Measurements from ENCODE around the gene DOK7. TPM values are rescaled to one million over a fixed set of nuclear protein-coding genes. Genes with fewer than 3 reads are reported as not detected.

Gene DOK7
- total and polyA plus RNA-seq, 2 of the 4 experiments (the other 2 are of a cell fraction), result not detected

- TF ChIP-seq POLR2A (IDR thresholded peaks at IDR 0.05; ENCODE audit: low read depth, low read length) (no peak), RCOR1 (IDR thresholded peaks at IDR 0.05; ENCODE audit: insufficient replicate concordance, low read length) (no peak), MAZ (IDR thresholded peaks at IDR 0.05; ENCODE audit: borderline replicate concordance, low read depth, low read length) (no peak), SMC3 (IDR thresholded peaks at IDR 0.05; ENCODE audit: low read depth, low read length) (no peak), NFE2L2 (IDR thresholded peaks at IDR 0.05; ENCODE audit: low read depth, low read length) (no peak), CTCF (conservative IDR thresholded peaks at IDR 0.05; ENCODE audit: low read depth, low read length) (no peak), CEBPB (IDR thresholded peaks at IDR 0.05; ENCODE audit: low read depth, low read length) (no peak), RAD21 (IDR thresholded peaks at IDR 0.05; ENCODE audit: low read length) (no peak), CHD1 (IDR thresholded peaks at IDR 0.05; ENCODE audit: low read depth, low read length) (no peak), USF2 (IDR thresholded peaks at IDR 0.05; ENCODE audit: low read depth, low read length) (no peak), BHLHE40 (IDR thresholded peaks at IDR 0.05; ENCODE audit: low read depth, low read length) (no peak), RFX5 (IDR thresholded peaks at IDR 0.05; ENCODE audit: low read depth, low read length) (no peak), FOS (IDR thresholded peaks at IDR 0.05; ENCODE audit: low read depth, low read length) (no peak), MXI1 (IDR thresholded peaks at IDR 0.05; ENCODE audit: borderline replicate concordance, low read depth, low read length) (no peak)
- TF ChIP-seq, protein P1, sequence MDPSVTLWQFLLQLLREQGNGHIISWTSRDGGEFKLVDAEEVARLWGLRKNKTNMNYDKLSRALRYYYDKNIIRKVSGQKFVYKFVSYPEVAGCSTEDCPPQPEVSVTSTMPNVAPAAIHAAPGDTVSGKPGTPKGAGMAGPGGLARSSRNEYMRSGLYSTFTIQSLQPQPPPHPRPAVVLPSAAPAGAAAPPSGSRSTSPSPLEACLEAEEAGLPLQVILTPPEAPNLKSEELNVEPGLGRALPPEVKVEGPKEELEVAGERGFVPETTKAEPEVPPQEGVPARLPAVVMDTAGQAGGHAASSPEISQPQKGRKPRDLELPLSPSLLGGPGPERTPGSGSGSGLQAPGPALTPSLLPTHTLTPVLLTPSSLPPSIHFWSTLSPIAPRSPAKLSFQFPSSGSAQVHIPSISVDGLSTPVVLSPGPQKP (IDR thresholded peaks at IDR 0.05; ENCODE audit: borderline replicate concordance, low read depth, low read length), result no peak
- H3K9me3 ChIP-seq (ENCODE audit: control insufficient read depth, insufficient read depth, low read length), result no peaks in the 10 kb centered on the region
- H4K20me1 ChIP-seq (ENCODE audit: insufficient read depth, low read length), result peaks cover 8% of the 10 kb centered on the region; the same call in 1 of the 2 replicates
- H3K79me1 ChIP-seq (ENCODE audit: low read depth in 1 of 2, low read length in 2 of 2), result no peaks in the 10 kb centered on the region
- no peak overlapping the region for H3K4me2 ChIP-seq (ENCODE audit: low read depth, low read length)
- no peak overlapping the region for H3K56ac ChIP-seq (ENCODE audit: extremely low read depth, insufficient read depth, low read length)
- no peak overlapping the region for H2BK120ac ChIP-seq (ENCODE audit: low read depth, low read length)
- H2AK5ac ChIP-seq (ENCODE audit: low read depth, low read length), result no peak overlapping the region
- no peak overlapping the region for H3K23ac ChIP-seq (ENCODE audit: low read depth, low read length)
- no peak overlapping the region for H4K91ac ChIP-seq (ENCODE audit: insufficient read depth, low read depth, low read length)
- no peak overlapping the region for H2AK9ac ChIP-seq (replicated peaks; ENCODE audit: low read depth, low read length, poor library complexity)
- dilution Hi-C loops (cut with HindIII; ENCODE audit: low sequenced_read_pairs, unreplicated experiment) (no loop called here), intact Hi-C loops (cut with micrococcal nuclease) (no loop called here), in situ Hi-C loops (cut with MboI; ENCODE audit: low sequenced_read_pairs) (no loop called here)
- no peak overlapping the region for H3K4ac ChIP-seq (ENCODE audit: low read depth, low read length)
- H4K8ac ChIP-seq (ENCODE audit: low read depth in 2 of 2, low read length in 2 of 2), result no peak overlapping the region
- no peak overlapping the region for H3K14ac ChIP-seq (replicated peaks; ENCODE audit: low read depth, low read length)
- no TSS peak for BruUV-seq (replicated peaks)
- no peak for DNase-seq
- H3K4me3 ChIP-seq (ENCODE audit: insufficient read depth, low read depth, low read length), result no peak overlapping the region
- 59% methylated on average over 6 of the region's 11 CpGs; no CpG with 5 or more reads in 1 of the 2 experiments for WGBS, 2 experiments (ENCODE audit: extremely low coverage in 2 of 2, insufficient read length in 1 of 2)
- no peak for ATAC-seq (ENCODE audit: low read depth)
- H3K36me3 ChIP-seq (ENCODE audit: control insufficient read depth, insufficient read depth, low read length), result no peaks in the 10 kb centered on the region
- H3K9me1 ChIP-seq (ENCODE audit: insufficient read depth, low read length), result no peaks in the 10 kb centered on the region
- ChIA-PET CTCF (no interaction called here), POLR2A (ENCODE audit: unreplicated experiment) (no interaction called here)
- no peaks in the 10 kb centered on the region for H3K4me1 ChIP-seq (ENCODE audit: control insufficient read depth, insufficient read depth, low read length)
- no peak overlapping the region for H4K5ac ChIP-seq (ENCODE audit: low read depth, low read length)
- H3K18ac ChIP-seq (ENCODE audit: low read depth, low read length), result no peak overlapping the region
- peaks cover 44% of the 10 kb centered on the region for H3K27me3 ChIP-seq (ENCODE audit: control insufficient read depth, insufficient read depth, low read length)
- no peak overlapping the region for H3K9ac ChIP-seq (ENCODE audit: low read depth, low read length)
- H2AFZ ChIP-seq (replicated peaks; ENCODE audit: low read length, poor library complexity), result no peak overlapping the region
- no peak overlapping the region for H3K27ac ChIP-seq (ENCODE audit: insufficient read depth, low read length)
- no peak overlapping the region for H2BK5ac ChIP-seq (ENCODE audit: low read depth, low read length, poor library complexity, severe bottlenecking)
- H2BK15ac ChIP-seq (ENCODE audit: low read depth, low read length), result no peak overlapping the region
- no peak overlapping the region for H2BK20ac ChIP-seq (ENCODE audit: low read depth, low read length)
Observed at GRCh38 chr4:3488820-3489219, 25.7 kb downstream of the DOK7 start.
